ENCODE results near the gene SPINK4. TPM values are rescaled to one million over a fixed set of nuclear protein-coding genes. Genes with fewer than 3 reads are reported as not detected.
A peak's percentile ranks its signal among the peaks of the same experiment; 100 is the strongest.

The SPINK4 gene
- total RNA-seq, 1 experiment from 2014 or later, result not detected

GRCh38 chr9:33197279-33198152 is 42.5 kb upstream of the SPINK4 start:
- H3K18ac ChIP-seq (ENCODE audit: insufficient read length, low read depth, low read length), result no peak overlapping the region
- DNase-seq, result no peak
- H3K23me2 ChIP-seq (ENCODE audit: insufficient read length, low read depth, low read length, poor library complexity, severe bottlenecking), result no peaks in the 10 kb centered on the region
- Mint-ChIP-seq H3K9me3 (no peaks in the 10 kb centered on the region), H3K27ac (no peak overlapping the region; a peak in 1 of 7 replicates), H3K4me3 (no peak overlapping the region), H3K36me3 (ENCODE audit: insufficient read depth in 1 of 3, low read depth in 3 of 3) (no peaks in the 10 kb centered on the region), H3K27me3 (ENCODE audit: low read depth) (peaks cover 2% of the 10 kb centered on the region), H3K4me1 (peaks cover 3 to 4% of the 10 kb centered on the region in 2 experiments; a peak in 1 of 4 replicates)
- no peak overlapping the region for H4K5ac ChIP-seq (ENCODE audit: insufficient read length, low read depth, low read length)
- no peaks in the 10 kb centered on the region for H3K9me3 ChIP-seq (ENCODE audit: control insufficient read depth, low read depth, low read length)
- no peak overlapping the region for H2AFZ ChIP-seq (ENCODE audit: low read length)
- no peak overlapping the region for H3K14ac ChIP-seq (ENCODE audit: insufficient read depth, low read length)
- H3K23ac ChIP-seq (ENCODE audit: insufficient read length, low read depth, low read length), result no peak overlapping the region
- no CpG with 5 or more reads among the region's 6 CpGs for WGBS (ENCODE audit: extremely low coverage, insufficient read length, low lambda C conversion rate)
- H3K9ac ChIP-seq (ENCODE audit: extremely low read depth, insufficient read length, low read length), result no peak overlapping the region
- no peak overlapping the region for H3K4ac ChIP-seq (ENCODE audit: low read depth, low read length)
- H3K4me2 ChIP-seq (ENCODE audit: insufficient read depth, insufficient read length, low read length), result no peak overlapping the region
- H4K8ac ChIP-seq (replicated peaks; ENCODE audit: insufficient read length, low read depth, low read length), result no peak overlapping the region
- no peaks in the 10 kb centered on the region for H3K79me1 ChIP-seq (ENCODE audit: insufficient read depth, low read depth, low read length, poor library complexity, severe bottlenecking)
- no peak overlapping the region for H3T11ph ChIP-seq (ENCODE audit: low read length)
- H2BK5ac ChIP-seq (ENCODE audit: insufficient read length, low read length), result no peak overlapping the region
- TF ChIP-seq CTCF (conservative IDR thresholded peaks at IDR 0.05), result peak; percentile 29; the same call in 1 of the 3 replicates
- H3K27ac ChIP-seq (ENCODE audit: insufficient read length, low read depth, low read length), result no peak overlapping the region
- H3K4me1 ChIP-seq (ENCODE audit: insufficient read depth, low read length), result no peaks in the 10 kb centered on the region
- no peaks in the 10 kb centered on the region for H3K79me2 ChIP-seq (ENCODE audit: insufficient read depth, low read length)
- no peak overlapping the region for H2BK20ac ChIP-seq (ENCODE audit: low read depth, low read length, poor library complexity, severe bottlenecking)
- no peaks in the 10 kb centered on the region for H3K27me3 ChIP-seq (ENCODE audit: insufficient read depth, low read length)
- no peak overlapping the region for H4K91ac ChIP-seq (ENCODE audit: insufficient read length, low read depth, low read length)
- H2BK12ac ChIP-seq (ENCODE audit: insufficient read length, low read depth, low read length), result no peak overlapping the region
- H2AK5ac ChIP-seq (ENCODE audit: insufficient read length, low read length), result no peak overlapping the region
- H2BK15ac ChIP-seq (ENCODE audit: low read depth, low read length), result no peak overlapping the region
- H2BK120ac ChIP-seq (ENCODE audit: low read depth, low read length, poor library complexity, severe bottlenecking), result no peak overlapping the region
- no peaks in the 10 kb centered on the region for H4K20me1 ChIP-seq (ENCODE audit: control insufficient read depth, insufficient read depth, insufficient read length)
- no peak overlapping the region for H3K56ac ChIP-seq (ENCODE audit: insufficient read length, low read depth, low read length)
